HG03159 (cell line): Measurements from ENCODE around the gene PNMA5.
"Not testable (repeated sequence)": the region's sequence is repeated elsewhere in the genome, so short reads cannot be mapped to it uniquely, and the experiment has no call there.

Experiments
- ATAC-seq: cut with Tn5 transposase; IDR thresholded peaks from one replicate; pipeline ENCODE4 v1.9.1; 2021; ENCODE audit warnings: mild to moderate bottlenecking, moderate library complexity; ENCODE audit not compliant: unreplicated experiment

PNMA5 gene

DNA sequence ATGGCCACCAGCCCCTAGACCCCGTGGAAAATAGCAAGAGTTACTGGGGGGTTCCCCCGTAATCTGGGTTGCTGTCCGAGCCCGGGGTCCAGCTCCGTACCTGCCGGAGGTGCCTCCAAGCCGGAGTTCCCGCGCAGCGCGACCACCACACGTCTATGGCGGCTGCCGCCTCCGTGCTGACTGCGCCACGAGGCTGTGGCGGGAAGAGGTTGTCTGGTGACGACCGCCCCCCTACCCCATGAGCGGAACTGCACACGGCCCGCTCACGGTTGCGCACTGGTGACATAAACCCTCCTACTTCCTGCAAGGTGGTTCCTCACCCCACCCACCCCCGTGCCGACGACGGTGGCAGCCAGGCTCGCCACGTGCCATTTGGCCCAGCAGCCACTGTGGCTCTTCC lies at the start of gene PNMA5:
TSS of gene PNMA5 (minus strand) at position 184 of the 400 bp plus-strand sequence. CDS start 2,518 bp downstream, outside the sequence.
- no peak for ATAC-seq

GRCh38 chrX:153032397-153033118 lies 38.6 kb upstream of the PNMA5 start:
- peak; percentile 68 for ATAC-seq

DNA sequence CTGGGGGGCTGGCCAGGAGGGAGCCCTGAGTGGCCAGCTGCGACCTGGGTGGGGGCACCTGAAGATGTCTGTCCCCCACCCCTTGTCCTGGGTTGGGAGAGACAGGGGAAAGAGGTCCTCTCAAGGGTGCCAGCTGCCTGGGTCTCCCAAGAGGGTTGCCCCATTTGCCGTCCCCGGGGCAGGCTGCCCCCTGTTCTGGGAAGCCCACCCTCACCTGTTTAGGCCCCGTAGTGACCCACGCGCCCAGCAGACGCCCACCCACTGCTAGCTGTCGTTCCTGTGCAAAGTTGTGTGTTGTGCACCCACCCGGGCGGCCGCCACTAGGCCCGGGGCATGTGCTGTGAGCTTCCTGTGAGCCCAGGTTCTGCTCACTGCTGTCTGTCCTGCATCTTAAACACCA lies 36.9 kb upstream of the PNMA5 start:
- ATAC-seq: no peak

GRCh38 chrX:153029875-153030274 lies 36.0 kb upstream of the PNMA5 start:
- no peak for ATAC-seq

GRCh38 chrX:153029162-153029561 lies 35.2 kb upstream of the PNMA5 start:
- no peak for ATAC-seq

GRCh38 chrX:153028487-153028886 lies 34.6 kb upstream of the PNMA5 start:
- not testable (repeated sequence) for ATAC-seq

GRCh38 chrX:153026501-153026900 lies 32.6 kb upstream of the PNMA5 start:
- ATAC-seq: not testable (repeated sequence)

- no peak for ATAC-seq
Observed at GRCh38 chrX:153019166-153019565, 25.2 kb upstream of the PNMA5 start.

DNA sequence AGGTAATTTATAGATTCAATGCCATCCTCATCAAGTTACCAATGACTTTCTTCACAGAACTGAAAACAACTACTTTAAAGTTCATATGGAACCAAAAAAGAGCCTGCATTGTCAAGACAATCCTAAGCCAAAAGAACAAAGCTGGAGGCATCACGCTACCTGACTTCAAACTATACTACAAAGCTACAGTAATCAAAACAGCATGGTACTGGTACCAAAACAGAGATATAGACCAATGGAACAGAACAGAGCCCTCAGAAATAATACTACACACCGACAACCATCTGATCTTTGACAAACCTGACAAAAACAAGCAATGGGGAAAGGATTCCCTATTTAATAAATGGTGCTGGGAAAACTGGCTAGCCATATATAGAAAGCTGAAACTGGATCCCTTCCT lies 23.3 kb upstream of the PNMA5 start:
- ATAC-seq: not testable (repeated sequence)

GRCh38 chrX:153004780-153005179 lies 10.9 kb upstream of the PNMA5 start:
- no peak for ATAC-seq

GRCh38 chrX:153003981-153004380 lies 10.1 kb upstream of the PNMA5 start:
- ATAC-seq: no peak

GRCh38 chrX:153002182-153002581 lies 8.3 kb upstream of the PNMA5 start:
- ATAC-seq: not testable (repeated sequence)

GRCh38 chrX:152997337-152997736 lies 3.4 kb upstream of the PNMA5 start:
- no peak for ATAC-seq

GRCh38 chrX:152992115-152992514 lies 1.8 kb downstream of the PNMA5 start:
- no peak for ATAC-seq

DNA sequence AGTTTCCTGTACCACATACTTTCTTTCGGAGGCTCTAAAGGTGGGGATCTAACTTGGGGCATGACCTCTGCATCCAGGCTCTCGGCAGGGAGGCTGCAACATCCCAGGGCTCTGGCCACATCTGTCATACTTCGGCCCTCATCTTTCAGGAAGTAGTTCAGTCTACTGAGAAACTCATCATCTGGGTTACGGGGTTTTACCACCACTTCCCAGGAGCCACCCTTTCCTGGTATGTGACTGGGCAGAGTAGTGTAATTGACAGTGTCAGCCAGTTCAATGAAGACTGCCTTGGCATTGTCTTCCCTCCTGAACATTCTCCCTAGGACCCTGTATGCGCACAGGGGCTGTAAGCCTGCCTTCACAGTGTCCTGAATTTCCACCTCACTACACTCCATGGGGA lies 2.8 kb downstream of the PNMA5 start:
- no peak for ATAC-seq

DNA sequence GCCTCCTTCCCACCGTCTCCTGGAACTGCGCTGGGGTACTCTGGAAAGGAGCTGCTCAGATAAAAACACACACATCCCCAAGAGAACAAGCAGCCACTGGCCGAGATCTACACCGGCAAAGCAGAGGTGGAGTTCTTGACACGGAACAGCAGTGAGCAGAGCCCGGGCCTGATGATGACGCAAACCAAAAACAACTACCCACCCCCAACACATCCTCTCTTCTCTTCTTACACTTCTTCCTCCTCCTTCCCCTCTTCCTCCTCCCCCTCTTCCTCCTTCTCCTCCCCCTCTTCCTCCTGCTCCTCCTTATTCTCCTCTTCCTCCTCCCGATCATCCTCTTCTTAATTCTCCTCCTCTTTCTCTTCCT lies 4.6 kb downstream of the PNMA5 start:
- ATAC-seq: no peak

DNA sequence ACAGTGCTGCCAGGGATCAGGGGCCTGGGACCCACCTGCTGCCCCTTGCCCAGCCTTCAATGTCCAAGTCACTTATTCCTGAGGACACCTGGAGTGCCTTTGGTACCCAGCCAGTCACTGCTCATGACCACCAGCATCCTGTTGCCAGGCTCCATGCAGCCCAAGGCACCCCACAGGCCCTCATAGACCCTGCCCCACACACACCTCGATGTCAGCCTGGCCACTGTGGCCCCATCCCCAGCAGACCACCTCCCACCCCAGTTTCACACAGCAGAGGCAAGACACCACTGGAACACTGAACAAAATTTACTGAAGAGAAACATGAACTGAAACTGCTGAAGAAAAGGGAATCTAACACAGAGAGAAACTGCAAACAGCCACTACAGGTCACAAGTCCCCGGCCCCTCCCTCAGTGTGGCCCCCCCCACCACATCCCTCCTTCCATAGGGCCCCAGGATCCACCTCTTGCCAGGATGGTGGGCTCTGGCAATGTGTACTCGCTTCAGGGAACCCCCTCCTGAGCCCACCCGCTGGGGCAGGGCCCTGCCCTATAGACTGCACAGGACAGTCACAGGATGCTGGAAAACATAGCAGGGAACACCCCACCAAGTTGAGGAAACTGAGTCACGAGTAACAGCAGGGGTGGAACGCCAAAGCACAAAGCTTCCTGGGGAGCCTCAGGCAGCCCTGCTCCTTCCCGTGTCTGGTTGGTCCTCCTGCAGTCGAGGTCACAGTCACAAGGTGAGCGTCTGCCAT lies 5.2 kb downstream of the PNMA5 start:
- no peak for ATAC-seq

DNA sequence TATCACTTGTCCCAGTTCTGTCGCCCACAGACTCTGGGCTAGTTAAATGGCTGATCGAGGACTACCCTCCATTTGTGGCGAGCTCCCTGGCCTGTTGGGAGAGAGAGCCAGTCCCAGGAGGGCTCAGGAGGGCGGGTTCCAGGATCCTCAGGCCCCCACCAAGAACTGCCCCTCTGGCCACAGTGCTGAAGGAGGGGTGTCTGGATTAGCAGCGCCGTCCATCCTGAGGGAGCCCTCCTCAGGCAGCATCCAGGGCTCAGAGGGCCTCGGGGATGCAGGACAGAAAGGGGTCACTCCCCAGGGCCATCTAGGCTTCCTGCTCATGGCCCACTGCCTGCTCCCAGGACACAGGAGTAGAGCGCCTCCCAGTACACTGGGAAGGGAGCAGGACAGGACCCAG lies 6.1 kb downstream of the PNMA5 start:
- ATAC-seq: no peak

- ATAC-seq: not testable (repeated sequence)
Observed at GRCh38 chrX:152987156-152987555, 6.8 kb downstream of the PNMA5 start.

DNA sequence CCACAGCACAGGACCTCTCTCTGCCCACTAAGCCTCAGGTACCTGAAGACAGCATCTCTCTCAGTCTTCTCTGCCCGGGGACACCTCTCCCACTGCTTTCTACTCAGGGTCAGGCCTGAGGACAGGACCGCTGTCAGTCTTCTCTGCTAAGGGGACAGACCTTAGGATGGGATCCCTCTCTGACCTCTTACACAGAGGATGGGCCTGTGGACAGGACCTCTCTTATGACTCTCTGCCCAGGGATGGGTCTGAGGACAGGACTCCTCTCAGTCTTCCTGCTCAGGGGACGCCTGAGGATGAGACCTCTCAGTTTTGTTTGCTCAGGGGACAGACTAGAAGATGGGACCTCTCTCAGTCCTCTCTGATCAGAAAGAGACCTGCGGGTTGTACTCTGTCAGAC lies 8.5 kb downstream of the PNMA5 start:
- ATAC-seq: not testable (repeated sequence)

DNA sequence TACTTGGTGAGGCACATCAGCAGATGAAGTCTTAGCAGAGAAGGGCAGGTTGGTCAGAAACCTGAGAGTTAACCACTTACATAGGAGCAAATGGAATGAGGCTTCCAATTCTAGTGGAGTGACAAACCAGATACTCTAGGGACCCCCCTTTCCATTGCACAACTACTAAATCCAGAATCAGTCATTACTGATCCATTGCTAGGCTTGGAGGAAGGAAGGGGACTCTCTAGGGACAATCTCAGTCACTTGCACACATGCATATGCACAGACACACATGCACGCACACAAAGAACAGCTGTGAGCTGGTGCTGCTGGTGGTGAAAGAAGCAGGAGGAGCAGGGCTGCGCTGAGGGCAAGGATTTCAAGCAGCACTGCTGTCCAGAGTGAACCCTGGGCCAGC lies 25.7 kb downstream of the PNMA5 start:
- no peak for ATAC-seq

DNA sequence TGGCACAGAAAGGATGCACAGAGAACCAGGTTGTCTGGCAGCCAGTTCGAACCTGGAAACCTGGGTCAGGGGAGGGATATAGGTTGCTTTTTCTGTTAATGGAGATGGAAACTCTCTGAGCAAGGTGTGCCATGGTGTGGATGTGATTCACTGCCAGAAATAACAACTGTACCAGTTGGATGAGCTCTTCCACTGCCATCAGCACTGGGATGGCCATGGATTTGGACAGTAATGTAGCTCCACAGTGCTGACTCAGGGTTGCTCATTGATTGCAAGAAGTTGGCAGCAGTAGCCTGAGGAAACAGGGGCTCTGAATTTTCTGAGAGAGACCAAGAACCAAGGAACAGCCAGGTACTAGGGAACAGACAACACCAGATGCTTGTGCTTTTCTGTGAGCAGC lies 33.8 kb downstream of the PNMA5 start:
- ATAC-seq: no peak
